HG02798 (cell line): ENCODE results near the gene WAS.
A peak's percentile ranks its signal among the peaks of the same experiment; 100 is the strongest.

Source experiments
- ATAC-seq: cut with Tn5 transposase; IDR thresholded peaks from one replicate; pipeline ENCODE4 v1.9.1; 2021; ENCODE audit warnings: mild to moderate bottlenecking; ENCODE audit not compliant: unreplicated experiment, poor library complexity

Gene WAS

GRCh38 chrX:48709522-48710112, 26.0 kb downstream of the WAS start:
- no peak for ATAC-seq

- no peak for ATAC-seq
Observed at GRCh38 chrX:48711162-48711928, 27.7 kb downstream of the WAS start.

- no peak for ATAC-seq
Observed at GRCh38 chrX:48711929-48712505, 28.4 kb downstream of the WAS start.

GRCh38 chrX:48713847-48714246, 30.2 kb downstream of the WAS start:
- no peak for ATAC-seq

- ATAC-seq: no peak
Observed at GRCh38 chrX:48714573-48714972, 31.0 kb downstream of the WAS start.

GRCh38 chrX:48715072-48715471, 31.5 kb downstream of the WAS start:
- ATAC-seq: no peak

GRCh38 chrX:48715876-48716502, 32.4 kb downstream of the WAS start:
- no peak for ATAC-seq

- no peak for ATAC-seq
Observed at GRCh38 chrX:48719958-48720357, 36.4 kb downstream of the WAS start.

- no peak for ATAC-seq
Observed at GRCh38 chrX:48720577-48721250, 37.1 kb downstream of the WAS start.

- ATAC-seq: no peak
Observed at GRCh38 chrX:48721916-48722315, 38.3 kb downstream of the WAS start.

GRCh38 chrX:48726596-48726995, 43.0 kb downstream of the WAS start:
- no peak for ATAC-seq

- ATAC-seq: no peak
Observed at GRCh38 chrX:48728653-48729052, 45.1 kb downstream of the WAS start.

- no peak for ATAC-seq
Observed at GRCh38 chrX:48736303-48736702, 52.7 kb downstream of the WAS start.

GRCh38 chrX:48736878-48737212, 53.2 kb downstream of the WAS start:
- ATAC-seq: no peak

GRCh38 chrX:48737213-48737938, 53.8 kb downstream of the WAS start:
- ATAC-seq: peak; percentile 99

- no peak for ATAC-seq
Observed at GRCh38 chrX:48737940-48738339, 54.3 kb downstream of the WAS start.
